Measurements from ENCODE around the gene PRKAG2. TPM values are rescaled to one million over a fixed set of nuclear protein-coding genes. Genes with fewer than 3 reads are reported as not detected.

PRKAG2 gene
- total and polyA plus RNA-seq, 2 of the 8 experiments (the other 6 are each of a cell fraction or from before 2014, with no cell fraction given), result 7.5 to 18.1 TPM

GRCh38 chr7:151553356-151553755, 323.6 kb downstream of the PRKAG2 start (continued):
- TF ChIP-seq HDAC2 (IDR thresholded peaks at IDR 0.05; ENCODE audit: borderline replicate concordance in 1 of 2, low read depth in 2 of 2, low read length in 2 of 2) (no peak), CBX8 (IDR thresholded peaks at IDR 0.05; ENCODE audit: borderline replicate concordance, low read depth, low read length) (no peak)

Measured in H1 (cell line).